ENCODE results near the gene RAB40C.

The RAB40C gene

DNA sequence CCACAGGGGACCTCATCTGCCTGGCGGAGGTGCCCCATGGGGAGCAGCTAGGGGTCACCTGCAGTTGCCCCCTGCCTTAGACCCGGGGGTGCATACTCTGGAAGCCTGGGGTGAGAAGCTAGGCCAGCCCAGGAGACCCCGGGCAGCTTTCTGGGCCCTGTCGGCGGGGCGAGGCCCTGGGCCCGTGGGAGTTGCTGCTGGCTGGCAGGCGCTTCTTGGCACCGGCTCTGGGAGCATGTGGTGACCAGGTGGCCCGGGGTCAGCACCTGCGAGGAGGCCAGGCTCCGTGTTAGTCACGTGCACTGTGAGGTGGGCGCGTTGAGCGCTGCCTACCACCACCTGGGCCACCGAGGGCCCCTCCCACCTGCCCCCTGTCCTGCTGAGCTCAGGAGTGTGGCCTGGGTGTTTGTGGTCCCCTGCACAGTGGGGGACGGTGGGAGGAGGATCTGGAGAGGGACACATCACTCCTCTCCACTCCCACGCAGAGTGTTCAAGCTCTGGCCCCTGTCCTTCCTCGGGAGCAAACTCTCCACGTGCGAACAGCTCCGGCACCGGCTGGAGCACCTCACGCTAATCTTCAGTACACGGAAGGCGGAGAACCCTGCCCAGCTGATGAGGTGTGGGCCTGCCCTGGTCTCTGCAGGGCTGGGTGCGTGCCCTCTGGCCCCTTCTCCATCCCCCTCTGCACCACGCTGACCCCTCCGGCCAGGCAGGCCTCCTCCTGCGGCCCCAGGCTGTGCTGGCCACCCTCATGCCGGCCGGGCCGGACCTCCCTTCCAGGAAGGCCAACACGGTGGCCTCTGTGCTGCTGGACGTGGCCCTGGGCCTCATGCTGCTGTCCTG, 14.3 kb upstream of the RAB40C start:
- no peak for DNase-seq (ENCODE audit: low spot score)

DNA sequence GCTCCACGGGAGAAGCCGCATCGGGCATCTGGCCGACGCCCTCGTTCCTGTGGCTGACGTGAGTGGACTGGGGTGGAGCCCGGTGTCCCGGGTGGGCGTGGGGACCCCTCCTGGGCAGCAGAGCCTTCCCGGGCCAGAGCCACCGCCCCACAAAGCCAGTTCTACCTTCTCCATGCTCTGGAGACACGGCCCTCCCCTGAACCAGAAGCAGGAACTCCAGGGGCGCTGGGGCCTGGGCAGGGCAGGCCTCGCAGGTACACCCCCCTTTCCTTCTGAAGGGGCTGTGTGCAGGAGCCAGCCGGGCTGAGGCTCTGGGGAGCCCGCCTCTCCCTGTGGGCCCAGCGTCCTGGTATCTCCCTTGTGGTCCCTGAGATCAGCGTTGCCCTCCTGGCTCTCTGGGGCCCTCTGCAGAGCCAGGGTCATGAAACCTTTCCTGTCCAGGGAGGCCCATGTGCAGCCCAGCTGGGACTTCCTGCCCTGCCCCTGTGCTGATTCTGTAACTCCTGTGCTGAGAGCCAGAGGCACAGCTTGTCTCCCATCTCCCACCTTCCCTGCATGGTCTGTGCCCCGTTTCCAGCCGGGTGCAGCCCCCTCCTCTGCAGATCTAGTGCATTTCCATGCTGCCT, 13.6 kb upstream of the RAB40C start:
- DNase-seq (ENCODE audit: low spot score), result no peak

- no peak for DNase-seq (ENCODE audit: low spot score)
These were observed 13.1 kb upstream of the RAB40C start for GRCh38 chr16:576823-577201.

DNA sequence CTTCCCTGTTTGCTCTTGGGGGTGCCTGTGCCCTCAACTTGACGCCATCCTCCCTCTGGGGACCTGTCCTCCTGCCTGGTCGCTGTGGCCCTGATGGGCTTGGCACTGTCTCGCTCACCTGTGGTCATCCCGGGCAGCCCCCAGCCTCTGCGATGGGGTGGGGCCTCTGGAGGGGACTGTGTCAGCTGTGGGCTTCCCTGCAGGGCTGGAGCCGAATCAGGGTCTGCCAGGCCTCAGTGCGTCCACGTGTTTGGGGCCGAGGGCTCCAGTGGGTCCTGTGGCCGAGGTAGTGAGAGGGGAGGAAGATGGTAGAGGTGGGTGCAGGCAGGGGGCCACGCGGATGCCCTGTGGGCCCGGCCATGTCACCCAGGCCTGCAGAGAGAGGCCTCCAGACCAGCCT, 12.1 kb upstream of the RAB40C start:
- no peak for DNase-seq (ENCODE audit: low spot score)

GRCh38 chr16:578232-578869, 11.5 kb upstream of the RAB40C start:
- DNase-seq (ENCODE audit: low spot score), result no peak

- DNase-seq (ENCODE audit: low spot score), result peak; percentile 65
These were observed 10.9 kb upstream of the RAB40C start for GRCh38 chr16:578870-579405.

DNA sequence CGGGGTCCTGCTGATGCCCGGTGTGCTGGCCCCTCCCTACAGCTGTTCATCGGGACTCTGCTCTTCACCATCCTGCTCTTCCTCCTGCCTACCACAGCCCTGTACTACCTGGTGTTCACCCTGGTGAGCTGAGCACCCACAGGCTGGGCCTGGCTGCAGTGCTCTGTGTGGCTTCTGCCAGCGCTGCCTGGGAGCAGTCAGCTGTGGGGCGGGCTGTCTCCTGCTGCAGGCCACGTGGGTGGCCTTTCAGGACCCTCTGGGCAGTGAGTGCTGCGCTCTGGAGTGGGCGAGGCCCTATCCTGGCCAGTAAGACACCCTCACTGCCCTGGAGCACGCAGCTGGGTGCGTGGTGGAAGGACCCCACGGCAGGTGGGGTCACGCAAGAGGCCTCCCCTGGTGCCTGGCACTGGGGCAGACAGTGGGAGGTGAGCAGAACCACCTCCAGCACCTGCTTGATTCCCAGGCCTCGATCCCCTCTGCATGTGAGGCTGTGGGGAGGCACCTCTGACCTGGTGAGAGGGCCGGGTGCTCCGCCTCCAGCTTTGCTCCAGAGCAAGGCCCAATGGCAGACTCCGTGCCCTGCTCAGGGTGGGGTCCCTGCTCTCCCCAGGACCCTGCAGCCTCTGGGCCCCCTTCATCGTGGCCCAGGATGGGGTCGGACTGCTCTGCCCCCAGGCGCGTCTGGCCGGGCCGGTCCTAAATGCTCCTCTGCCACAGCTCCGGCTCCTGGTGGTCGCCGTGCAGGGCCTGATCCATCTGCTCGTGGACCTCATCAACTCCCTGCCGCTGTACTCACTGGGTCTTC, 9.5 kb upstream of the RAB40C start:
- DNase-seq (ENCODE audit: low spot score), result no peak

GRCh38 chr16:580946-581498, 8.8 kb upstream of the RAB40C start:
- no peak for DNase-seq (ENCODE audit: low spot score)

DNA sequence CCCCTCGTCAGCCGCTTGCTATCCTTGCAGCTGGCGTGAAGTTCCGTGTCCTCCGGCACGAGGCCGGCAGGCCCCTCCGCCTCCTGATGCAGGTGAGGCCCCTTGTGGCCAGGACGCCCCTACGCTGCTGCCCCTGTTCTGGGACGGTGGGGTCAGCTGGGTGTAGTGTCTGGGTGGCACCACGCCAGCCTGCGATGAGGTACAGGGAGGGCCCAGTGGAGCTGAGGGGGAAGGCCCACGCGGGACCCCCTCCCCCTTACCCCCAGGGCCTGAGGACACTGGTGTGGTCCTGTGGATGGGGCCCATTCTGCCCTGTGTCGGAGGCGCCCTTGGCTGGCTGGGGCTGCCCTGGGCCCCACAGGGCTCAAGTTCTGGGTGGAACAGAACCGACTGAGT, 7.7 kb upstream of the RAB40C start:
- DNase-seq (ENCODE audit: low spot score), result no peak

- DNase-seq (ENCODE audit: low spot score), result no peak
These were observed 7.1 kb upstream of the RAB40C start for GRCh38 chr16:582614-583331.

GRCh38 chr16:583470-583814, 6.4 kb upstream of the RAB40C start:
- DNase-seq (ENCODE audit: low spot score), result no peak

DNA sequence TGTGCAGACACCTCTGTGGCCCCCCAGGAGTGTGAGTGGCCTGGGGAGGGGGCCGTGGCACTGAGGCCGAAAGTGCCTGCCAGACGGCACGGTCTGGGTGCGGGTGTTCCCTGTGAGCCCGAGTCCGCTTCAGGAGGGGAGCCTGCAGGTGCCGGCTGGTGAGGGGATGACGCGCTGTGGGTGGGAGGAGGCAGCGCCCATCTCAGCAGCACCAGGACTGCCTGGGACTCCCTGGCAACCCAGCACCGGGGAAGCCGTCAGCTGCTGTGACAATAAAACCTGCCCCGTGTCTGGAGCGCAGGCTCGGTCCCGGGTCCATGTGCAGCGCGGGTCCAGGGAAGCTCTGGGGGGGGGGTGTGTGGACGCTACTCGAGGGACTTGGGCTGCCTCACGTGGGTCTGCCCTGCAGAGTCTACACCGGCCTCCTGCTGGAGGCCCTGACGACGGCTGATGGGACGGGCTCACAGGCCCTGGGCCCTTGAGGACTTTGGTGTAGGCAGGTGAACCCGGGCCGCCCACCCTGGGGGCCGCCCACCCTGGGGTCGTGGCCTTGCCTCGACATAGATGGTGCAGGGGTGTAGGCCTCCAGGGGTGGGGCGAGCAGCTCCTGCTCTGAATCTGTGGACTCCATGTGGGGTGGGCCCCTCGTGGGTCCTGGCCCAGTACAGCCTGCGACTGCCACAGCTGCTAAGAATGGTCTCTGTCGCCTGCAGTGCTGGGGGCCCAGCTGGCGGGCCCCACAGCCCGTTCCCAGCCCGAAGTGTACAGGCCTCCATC, 5.9 kb upstream of the RAB40C start:
- DNase-seq (ENCODE audit: low spot score), result no peak

- DNase-seq (ENCODE audit: low spot score), result no peak
These were observed 4.5 kb upstream of the RAB40C start for GRCh38 chr16:585351-585750.

DNA sequence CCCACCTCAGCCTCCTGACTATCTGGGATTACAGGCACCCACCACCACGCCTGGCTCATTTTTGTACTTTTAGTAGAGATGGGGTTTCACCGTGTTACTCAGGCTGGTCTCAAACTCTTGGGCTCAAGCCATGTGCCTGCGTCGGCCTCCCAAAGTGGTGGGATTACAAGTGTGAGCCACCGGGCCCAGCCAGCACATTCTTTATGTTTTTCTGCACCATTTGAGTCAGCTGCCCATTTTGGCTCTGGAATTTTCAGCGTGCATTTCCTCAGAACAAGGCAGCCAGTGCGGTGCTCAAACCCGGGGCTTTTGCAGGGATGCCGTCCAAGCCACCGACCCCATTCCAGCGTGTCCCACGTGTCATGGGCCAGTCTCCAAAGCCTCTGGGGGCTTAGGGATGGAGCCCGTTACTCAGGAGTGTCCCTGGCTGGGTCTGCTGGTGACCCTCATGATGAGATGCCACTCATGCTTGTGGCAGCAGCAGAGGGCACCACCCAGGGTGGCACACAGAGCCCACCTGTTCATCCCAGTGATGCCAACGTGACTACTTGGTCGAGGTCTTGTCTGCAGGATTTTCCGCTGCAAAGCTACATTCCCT, 3.7 kb upstream of the RAB40C start:
- DNase-seq (ENCODE audit: low spot score), result no peak

DNA sequence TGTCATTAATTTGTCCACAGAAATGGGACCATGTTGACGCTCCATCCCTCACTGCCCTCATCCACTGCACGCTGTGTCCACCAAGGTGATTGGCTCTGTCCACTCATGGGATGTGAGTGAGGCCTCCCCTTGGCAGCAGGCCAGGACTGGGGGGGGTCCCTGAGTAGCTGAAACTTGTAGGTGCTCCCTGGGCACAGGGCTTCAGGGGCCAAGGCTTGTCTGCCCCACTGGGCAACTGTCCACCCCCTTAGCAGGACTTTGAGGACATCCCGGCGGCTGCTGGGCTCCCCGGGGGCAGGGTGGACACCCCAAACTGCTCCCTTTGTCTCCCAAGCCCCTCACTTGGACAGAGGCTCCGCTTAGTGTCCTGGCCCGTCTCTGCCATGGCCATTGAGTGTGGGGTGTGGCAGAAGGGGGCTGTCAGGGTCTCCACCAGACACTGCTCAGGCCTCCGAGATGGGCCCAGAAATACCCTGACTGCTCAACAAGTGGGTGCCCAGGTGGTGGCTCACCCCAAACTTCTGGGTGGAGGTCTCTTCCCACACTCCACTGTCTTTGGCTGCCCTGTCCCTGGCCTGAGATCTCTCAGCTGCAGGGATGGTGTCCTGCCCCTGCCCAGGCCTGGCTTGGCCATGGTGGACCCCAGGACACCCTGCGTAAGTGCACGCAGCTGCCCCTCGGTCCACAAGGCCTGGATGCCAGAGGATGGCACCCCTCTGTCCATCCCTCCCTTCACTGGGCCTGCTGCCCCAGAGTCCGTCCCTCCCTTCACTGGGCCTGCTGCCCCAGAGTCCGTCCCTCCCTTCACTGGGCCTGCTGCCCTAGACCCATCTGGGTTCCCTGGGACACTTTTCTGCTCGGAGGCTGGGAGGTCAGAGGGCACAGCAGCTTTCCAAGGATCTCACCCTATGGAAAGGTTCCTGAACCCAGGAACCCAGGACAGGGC, 2.9 kb upstream of the RAB40C start:
- DNase-seq (ENCODE audit: low spot score), result no peak

- DNase-seq (ENCODE audit: low spot score), result peak; percentile 60
These were observed 1.3 kb upstream of the RAB40C start for GRCh38 chr16:588639-588888.

DNA sequence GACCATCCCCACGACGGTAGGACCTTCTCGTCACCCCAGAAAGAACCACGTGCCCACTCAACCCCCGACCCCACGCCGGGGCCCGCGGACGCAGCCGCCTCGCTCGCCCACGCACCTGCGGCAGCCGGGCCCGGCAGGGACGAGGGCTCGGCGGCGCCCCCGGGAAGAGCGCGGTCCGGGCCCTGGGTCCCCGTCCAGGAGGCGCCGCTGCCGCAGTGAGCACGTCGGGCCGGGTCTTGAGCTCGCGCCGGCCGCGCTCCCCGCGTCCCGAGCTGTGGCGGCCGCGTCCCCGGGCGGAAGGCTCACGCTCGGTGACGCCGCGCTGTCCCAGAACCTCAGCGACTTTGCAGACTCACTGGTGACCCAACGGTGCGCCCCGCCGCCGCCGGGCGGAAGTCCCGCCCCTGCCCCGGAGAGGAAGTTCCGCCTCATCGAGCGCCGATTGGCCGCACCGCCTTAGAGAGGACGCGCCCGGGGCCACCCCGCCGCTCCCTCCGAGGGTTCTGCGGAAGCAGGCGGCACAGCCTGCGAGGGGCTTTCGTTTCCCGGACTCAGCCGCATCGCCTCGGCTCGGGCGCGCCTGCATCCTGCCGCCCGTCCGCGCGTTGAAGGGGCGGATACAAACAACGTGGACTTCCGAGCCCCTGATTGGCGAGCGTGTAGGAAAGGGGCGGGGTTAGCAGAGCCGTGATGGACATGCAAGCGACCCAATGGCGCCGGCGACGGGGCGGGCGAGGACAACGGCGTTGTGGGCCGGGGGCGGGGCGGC, 793 bp upstream of the RAB40C start:
- DNase-seq (ENCODE audit: low spot score), result peak; percentile 98

DNA sequence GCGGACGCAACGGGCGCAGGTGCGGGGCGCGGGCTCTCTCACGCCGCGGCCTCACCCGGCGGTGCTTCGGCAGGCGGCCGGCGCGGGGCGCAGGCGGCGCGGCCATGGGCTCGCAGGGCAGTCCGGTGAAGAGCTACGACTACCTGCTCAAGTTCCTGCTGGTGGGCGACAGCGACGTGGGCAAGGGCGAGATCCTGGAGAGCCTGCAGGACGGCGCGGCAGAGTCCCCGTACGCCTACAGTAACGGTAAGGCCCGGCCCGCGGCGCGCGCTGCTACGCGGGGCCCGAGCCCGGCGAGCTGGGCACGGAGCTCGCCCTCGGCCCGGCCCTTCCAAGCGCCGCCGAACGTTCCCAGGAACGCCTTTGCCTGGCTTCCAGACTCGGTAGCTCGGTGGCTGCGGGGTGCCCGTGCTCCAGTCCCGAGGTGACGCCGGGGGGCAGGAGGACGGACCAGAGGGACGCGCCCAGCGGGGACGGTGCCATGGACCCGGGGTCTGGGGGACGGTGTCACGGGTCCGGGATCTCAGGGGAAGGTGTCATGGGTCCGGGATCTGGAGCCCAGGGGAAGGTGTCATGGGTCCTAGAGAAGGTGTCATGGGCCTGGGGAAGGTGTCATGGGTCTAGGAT, 435 bp downstream of the RAB40C start:
- no peak for DNase-seq (ENCODE audit: low spot score)

Data from CD4-positive, alpha-beta T cell treated with Interleukin-2 at 100 ng/mL for 4 hours (primary cell).